GM21717 (cell line): ENCODE results near the gene CREM.
"Not testable (repeated sequence)": the region's sequence is repeated elsewhere in the genome, so short reads cannot be mapped to it uniquely, and the experiment has no call there.

ENCODE experiments used
- ATAC-seq: cut with Tn5 transposase; IDR thresholded peaks from one replicate; pipeline ENCODE4 v1.9.1; 2021; ENCODE audit warnings: mild to moderate bottlenecking, moderate library complexity; ENCODE audit not compliant: unreplicated experiment

CREM gene

DNA sequence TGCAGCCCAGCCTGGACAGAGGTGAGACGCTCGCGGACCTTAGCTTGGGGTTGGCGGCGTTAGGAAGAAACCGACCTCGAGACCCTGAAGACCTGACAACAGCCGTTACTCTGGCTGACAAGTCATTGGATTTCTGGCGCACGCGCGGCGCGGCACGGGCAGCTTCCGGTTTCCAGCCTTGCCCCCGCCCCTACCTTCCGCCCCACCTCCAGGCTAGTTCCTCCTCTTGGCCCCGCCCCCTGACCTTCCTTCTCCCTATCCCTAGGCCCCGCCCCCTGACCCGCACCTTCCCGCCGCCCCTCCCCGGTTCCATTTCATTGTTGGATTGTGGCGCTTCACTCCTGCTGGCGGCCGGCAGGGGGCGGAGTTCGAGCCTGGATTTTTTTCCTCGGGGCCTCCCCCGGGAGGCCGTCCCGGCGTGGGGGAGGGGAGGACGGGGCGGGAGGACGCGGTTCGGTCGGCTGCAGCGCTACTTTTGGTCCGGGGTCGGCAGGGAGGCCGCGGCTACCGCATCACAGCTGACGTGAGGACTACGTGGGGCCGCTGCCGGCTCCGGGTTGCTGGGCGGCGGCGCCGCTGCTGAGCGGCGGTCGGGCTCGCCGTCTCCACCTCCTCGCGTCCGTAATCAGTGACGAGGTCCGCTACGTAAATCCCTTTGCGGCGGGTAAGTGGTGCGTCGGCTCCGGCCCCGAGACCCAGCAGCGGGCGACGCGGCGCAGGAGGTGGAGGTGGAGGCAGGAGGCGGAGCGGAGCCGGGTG, at the start of gene CREM:
CREM (plus strand) TSS at position 317 of the 759 bp plus-strand sequence. CDS start 10,990 bp downstream, outside the sequence.
- ATAC-seq, result peak; percentile 76

DNA sequence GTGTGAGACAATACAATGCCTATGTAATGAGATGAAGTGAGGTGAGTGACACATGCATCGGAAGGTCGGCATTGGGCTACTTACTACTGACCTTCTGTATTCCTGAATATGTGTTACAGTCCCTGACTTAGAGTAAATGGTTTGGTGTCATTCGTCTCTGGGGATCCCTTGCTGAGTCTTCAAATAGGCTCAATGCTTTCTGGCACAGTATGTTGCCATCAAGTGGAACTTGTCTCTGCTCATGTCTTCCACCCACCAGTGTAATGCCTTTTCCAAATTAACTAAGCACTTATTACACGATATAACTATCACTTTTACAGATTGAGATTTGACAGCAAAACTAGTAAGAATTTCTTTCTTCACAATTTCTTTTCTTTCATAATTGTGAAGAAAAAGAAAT, 47.4 kb upstream of the CREM start:
- no peak for ATAC-seq

DNA sequence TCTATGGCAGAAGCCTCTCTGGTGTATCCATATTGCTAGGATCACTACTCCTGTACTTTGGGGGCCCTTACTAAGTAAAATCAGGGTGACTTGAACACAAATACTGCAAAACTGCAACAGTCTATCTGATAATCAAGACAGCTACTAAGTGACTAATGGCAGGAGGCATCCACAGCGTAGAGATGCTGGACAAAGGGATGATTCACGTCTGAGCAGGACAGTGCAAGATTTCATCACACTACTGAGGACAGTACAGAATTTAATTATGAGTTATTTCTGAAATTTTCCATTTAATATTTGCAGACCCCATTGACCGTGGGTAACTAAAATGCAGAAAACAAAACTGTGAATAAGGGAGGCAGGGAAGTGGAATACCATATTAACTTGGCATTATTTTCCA, 46.9 kb upstream of the CREM start:
- no peak for ATAC-seq

DNA sequence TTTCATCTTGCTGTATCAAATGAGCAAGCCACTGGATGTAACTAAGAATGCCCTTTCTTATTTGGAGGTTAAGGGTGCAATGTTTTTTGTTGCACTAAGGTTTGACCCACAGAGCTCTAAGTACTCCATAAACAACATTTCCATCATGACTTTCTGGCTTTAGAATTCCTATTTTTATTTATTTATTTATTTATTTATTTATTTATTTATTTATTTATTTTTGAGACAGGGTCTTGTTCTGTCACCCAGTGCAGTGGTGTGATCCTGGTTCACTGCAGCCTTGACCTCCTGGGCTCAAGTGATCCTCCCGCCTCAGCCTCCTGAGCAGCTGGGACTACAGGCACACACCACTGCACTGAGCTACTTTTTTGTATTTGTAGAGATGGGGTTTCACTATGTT, 46.4 kb upstream of the CREM start:
- not testable (repeated sequence) for ATAC-seq

DNA sequence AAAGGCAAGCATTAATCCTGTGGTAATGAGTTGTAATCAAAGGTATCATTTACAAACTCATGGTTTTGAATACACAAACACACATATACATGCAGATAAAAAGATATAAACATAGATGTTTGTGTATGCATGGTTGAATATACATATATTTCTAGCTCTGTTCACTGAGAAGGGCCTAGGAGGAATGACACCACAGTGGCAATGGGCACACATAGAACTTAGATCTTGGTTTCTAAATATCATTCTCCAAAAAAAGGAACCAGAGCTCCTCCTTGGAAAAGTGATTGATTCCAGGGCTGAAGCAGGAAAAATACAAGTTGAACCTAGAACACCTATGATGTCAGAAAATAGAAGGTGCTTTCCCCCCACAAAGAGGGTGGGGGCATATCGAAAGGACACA, 43.4 kb upstream of the CREM start:
- ATAC-seq, result no peak

DNA sequence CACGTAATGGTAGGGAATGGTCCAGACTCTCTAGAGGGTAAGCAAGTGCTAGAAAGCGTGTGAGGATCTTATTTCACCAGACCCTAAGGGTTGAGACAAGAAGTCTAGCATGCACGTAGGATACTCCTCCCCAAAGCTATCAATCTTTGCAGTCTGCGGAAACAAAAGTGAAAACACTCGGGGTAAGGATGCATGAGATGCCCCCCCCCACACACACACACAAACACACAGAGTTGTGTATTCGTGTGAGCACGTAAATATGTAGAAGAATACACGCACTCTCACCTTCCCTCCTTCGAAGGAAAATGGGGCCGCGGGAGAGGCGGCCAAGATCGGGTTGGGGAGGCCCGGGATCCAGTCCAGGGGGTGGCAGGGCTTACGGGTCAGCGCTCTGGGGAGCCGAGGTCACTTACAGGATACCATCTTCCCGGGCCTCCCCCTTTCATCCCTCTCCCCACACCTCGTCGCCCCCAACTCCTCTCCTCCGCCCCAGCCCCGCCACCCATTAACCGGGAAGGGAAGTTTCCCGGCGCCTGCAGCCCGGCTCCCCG, 37.0 kb upstream of the CREM start:
- ATAC-seq, result peak; percentile 39

DNA sequence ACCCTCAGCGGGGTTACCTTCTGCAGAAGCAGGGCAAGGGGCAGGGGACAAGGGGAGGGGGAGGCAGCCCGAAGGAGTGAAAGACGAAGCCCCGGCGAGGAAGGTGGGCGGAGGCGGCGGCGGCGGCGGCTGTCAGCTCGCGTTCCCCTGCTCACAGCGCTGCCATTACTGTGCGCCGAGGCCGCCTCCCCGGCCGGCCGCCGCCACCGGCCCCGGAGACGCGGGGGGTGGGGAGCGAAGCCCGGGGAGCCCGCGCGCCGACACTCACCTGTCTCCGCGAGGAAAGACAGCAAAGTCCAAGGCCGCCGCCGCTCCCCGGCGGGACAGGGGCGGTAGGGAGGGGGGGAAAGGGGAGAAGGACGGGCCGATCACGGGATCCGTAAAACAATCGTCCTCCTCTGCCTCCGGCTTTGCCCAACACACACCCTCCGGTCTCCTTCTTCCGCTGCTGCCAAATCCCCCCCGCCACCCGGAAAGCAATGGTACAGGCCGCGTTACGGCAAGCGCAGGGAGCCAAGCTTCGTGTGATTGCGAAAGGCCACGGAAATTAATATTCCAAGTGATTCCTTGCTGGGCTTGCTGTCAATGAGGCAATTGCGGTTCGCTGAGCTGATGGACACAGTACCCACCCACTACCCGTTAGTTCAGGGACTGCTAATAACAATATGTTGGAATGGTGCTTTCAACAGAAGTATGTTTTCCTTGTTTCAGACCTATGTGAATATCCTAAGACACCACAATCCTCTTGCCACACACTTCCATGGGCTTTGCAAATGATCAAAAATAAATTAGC, 36.3 kb upstream of the CREM start, which contains the start of gene CUL2:
CUL2 (minus strand) TSS at position 180 of the 793 bp plus-strand sequence. CDS start 19,024 bp downstream, outside the sequence.
- ATAC-seq, result peak; percentile 96

DNA sequence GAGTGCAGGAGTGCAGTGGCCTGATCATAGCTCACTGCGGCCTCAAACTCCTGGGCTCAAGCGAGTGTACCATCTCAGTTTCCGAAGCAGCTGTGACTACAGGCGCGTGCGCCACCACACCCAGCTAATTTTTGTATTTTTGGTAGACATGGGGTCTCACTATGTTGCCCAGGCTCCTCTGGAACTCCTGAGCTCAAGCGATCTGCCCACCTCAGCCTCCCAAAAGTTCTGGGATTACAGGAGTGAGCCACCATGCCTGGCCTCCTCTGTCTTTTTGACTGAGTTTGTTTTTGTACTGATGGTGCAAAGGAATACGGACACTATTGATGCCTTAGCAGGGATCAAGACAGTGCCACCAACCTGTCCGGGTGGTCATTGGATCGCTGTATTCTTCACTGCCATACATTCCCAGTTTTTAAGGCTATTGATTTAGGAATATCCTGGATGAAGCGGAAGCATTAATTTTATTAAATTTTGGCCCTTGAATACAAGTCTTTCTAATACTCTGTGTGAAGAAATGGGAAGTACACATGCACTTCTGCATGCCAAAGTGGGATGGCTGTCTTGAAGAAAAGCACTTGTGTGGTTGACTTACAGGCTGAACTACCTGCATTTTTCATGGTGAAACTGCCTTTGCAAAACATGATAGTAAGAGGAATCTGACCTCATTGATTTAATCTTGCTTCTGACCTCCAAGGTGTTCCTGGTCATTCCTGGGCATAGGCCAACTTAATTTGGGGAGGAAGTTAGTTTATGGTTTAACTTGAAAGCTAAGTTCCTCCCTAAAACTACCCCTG, 34.5 kb upstream of the CREM start:
- no peak for ATAC-seq

DNA sequence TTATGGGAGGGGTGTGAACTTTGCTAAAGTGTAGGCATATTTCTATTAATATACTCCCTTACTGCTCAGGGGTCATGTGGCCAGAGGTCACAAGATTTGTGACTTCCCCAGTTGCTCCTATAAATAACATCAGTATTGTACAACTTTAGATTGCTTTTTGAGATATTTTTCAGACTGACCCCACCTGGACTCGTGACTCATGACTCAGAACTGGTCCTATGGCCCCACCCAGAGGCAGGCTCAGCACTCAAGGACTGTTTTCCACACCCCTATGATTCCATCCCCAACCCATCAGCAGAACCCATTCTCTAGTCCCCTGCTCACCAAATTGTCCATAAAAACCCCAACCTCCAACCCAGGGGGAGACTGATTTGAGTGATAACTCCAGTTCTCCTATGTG, 33.8 kb upstream of the CREM start:
- no peak for ATAC-seq

DNA sequence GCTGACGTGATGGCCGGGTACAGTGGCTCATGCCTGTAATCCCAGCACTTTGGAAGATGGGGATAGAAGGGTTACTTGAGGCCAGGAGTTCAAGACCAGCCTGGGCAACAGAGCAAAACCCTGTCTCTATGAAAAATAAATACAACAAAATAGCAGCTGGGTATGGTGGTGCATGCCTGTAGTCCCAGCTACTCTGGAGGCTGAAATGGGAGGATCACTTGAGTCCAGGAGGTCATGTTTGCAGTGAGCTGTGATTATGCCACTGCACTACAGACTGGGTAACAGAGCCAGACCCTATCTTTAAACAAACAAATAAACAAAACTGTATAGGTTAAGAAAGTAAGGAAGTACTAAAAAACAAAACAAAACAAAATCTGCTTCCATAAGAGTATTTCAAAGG, 30.3 kb upstream of the CREM start:
- ATAC-seq, result no peak

DNA sequence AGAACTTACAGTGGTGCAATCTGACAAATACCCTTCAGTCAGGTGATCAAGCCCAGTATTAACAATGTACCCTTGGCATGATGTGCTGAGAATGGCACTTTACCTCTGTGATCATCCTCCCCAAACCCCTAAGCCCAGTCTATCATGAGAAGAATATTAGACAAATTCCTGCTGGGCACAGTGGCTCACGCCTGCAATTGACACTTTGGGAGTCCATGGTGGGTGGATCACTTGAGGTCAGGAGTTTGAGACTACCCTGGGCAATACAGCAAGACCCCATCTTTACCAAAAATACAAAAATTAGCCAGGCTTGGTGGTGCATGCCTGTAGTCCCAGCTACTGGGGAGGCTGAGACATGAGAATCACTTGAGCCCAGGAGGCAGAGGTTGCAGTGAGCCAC, 29.1 kb upstream of the CREM start:
- no peak for ATAC-seq

DNA sequence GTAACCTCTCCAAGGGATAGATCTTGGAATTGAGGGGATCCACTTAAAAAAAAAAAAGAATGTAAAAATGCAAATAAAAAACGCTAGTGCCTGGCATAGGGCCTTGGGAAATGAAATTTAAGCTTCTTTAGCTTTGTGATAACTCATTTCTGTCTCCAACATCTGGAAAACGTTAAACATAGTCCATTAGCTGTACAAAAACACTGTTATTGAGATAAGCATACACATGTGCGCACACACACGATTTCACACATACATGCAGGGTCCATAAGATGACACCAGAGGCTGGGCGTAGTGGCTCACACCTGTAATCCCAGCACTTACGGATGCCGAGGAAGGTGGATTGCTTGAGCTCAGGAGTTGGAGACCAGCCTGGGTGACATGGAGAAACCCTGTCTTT, 22.8 kb upstream of the CREM start:
- ATAC-seq, result no peak

DNA sequence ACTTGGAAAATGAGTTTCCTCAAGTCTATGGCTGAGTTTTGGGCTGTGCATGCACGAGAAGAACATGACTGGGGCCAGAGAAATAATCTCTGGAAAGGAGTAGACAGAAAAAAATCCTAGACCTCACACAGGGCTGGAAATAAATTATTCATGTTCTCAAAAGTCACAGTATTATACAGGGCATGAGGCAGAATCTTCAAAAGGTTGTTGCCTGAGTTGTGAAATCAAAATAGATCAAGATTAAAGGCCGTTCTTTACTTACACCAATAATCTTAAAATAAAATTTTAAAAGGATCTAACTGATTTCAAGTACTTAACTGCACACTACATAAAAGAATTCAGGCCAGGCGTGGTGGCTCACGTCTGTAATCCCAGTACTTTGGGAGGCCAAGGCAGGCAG, 14.1 kb upstream of the CREM start:
- ATAC-seq, result no peak

DNA sequence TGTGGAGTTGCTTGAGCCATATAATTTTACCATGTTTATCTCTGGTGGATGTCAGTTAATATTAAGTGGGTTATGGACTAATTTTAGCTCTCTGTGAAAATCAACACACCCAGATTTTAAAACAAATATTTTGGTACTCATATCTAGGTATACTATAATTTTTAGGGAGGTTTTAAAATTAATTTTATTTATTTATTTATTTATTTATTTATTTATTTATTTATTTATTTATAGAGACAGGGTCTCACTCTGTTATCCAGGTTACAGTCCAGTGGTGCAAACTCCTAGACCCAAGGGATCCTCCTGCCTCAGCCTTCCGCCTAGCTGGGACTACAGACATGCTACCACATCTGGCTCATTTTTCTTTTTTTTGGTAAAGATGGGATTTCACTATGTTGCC, 7.3 kb upstream of the CREM start:
- ATAC-seq, result no peak

DNA sequence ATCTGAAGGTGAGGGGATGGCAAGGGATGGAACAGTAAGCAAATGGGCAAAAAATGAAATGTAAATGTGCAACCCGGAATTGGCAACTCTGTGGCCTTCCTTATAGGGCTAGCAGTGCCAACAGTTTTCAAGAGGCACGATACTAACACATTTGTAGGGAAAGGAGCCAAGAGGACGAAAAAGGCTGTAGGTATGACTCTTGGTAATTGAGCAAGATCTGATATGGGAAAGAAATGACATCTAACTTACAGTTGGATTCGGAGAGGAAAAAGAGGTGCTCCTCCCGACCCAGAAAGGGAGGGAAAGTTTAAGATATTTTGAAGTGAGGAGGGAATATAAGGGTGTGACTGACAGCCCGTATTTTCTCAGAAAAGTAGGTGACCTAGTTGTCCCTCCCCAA, 2.1 kb upstream of the CREM start:
- ATAC-seq, result no peak

DNA sequence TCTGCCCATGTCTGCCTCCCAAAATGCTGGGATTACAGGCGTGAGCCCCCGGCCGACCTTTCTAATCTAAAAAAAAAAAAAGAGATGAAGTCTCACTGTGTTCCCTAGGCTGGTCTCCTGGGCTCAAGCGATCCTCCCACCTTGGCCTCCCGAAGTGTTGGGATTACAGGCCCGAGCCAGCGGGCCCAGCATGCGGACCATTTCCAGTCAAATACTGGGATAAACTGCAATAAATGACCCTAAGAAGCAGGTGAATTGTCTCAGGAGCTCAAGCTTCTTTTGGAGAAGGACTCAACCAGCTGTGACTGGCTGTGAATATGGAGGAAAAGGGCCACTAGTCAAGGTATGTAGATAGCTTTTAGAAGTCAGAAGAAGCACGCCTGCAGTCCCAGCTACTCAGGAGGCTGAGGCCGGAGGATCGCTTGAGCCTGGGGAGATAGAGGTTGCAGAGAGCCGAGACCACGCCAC, 550 bp upstream of the CREM start:
- no peak for ATAC-seq

DNA sequence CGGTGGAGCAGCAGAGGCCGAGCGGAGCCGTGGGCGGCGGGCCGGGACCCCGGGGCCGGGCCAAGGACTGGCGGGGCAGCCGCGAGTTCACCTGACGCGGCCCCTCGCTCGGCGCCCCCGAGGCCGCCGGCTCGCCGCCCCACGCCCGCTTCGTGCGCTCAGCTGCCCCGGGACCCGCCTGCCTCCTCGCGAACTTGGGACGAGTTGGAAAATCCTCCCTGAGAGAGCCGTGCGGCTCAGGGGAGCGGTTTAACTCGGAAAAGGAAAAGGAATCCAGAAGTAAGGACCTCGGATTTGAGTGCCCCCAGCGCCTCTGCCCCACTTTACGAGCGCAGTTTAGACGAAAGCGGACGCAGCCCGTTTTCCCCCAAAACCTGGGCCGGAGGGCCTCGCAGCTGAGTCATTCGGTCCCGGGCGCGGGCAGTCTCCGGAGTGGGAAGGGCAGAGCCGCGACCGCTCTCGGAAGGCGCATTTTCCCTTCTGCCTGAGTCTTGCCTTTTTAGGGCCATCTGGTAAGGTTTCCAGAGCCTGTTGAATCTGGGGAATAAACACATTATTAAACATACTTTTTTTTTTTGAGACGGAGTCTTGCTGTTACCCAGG, 744 bp downstream of the CREM start:
- ATAC-seq, result peak; percentile 20

DNA sequence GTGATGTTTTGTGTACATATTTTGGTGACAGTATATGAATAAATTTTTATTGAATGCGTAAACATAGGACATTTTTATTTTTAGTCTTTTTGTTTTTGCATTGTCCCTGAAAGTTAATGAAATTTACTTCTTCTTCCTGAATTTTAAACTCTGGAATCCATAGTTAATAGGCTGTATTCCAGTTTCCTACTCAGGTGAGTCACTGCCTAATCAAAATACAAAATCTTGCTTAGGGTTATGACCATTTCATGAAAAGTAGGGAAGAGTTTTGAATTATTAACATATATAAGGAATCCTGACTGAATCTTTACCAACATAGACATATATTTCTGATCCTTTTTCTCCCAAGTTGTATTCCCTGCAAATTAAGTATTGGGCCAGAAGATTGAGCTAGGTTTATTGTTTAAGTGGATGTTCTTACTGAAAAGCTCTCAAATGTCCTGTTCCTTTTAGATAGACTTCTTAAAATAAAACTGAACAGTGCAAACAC, 2.6 kb downstream of the CREM start:
- ATAC-seq, result no peak

DNA sequence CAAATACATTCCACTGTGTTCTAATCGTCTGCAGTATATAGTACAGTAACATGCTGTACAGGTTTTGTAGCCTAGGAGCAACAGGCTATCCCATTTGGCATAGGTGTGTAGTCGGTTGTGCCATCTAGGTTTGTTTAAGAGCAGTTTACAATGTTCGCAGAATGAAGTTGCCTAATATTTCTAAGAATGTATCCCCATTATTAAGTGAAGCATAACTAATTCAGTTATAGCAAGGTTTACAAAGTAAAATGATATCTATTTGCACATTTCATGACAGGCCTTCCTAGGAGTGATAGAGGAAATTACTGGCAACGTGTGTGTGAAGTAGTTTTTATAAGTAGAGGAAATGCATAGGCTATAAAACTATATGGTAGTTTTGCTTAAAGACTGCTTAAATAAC, 4.0 kb downstream of the CREM start:
- no peak for ATAC-seq

DNA sequence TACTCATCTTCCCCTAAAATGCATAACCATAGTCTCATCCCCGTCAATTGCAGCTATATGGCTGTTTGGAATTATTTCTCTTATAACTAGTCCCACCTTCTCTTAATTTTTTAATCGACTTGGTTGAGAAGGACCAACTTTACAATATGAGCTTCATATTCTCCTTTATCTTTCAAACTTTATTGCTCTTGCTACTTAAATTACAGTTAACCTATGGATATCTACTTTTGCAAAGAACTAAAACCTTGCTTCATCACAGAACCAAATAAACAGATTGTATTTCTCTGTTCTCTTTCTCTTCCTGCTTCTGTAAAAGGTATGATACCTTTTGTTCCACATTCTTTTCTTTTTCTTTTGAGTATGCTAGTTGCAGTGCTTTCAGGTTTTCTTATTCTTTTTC, 6.1 kb downstream of the CREM start:
- no peak for ATAC-seq
